ENCODE measurements around the gene GUCY1B1.
"Not testable (repeated sequence)": the region's sequence is repeated elsewhere in the genome, so short reads cannot be mapped to it uniquely, and the experiment has no call there.

GUCY1B1 gene

GRCh38 chr4:155789391-155789790 is 30.6 kb downstream of the GUCY1B1 start:
- DNase-seq (ENCODE audit: extremely low read depth, low read depth) = no peak
- no peak for TF ChIP-seq CTCF (IDR thresholded peaks at IDR 0.05; ENCODE audit: low read depth, low read length, missing control alignments)
- H3K4me3 ChIP-seq (replicated peaks; ENCODE audit: low read depth, low read length) = no peak overlapping the region

- no peak for DNase-seq (ENCODE audit: extremely low read depth, low read depth)
- H3K4me3 ChIP-seq (replicated peaks; ENCODE audit: low read depth, low read length) = no peak overlapping the region
- TF ChIP-seq CTCF (IDR thresholded peaks at IDR 0.05; ENCODE audit: low read depth, low read length, missing control alignments) = no peak
These were observed 31.2 kb downstream of the GUCY1B1 start for GRCh38 chr4:155789982-155790381.

GRCh38 chr4:155794589-155795236 is 35.9 kb downstream of the GUCY1B1 start:
- no peak overlapping the region for H3K4me3 ChIP-seq (replicated peaks; ENCODE audit: low read depth, low read length)
- no peak for TF ChIP-seq CTCF (IDR thresholded peaks at IDR 0.05; ENCODE audit: low read depth, low read length, missing control alignments)
- no peak for DNase-seq (ENCODE audit: extremely low read depth, low read depth)

DNA sequence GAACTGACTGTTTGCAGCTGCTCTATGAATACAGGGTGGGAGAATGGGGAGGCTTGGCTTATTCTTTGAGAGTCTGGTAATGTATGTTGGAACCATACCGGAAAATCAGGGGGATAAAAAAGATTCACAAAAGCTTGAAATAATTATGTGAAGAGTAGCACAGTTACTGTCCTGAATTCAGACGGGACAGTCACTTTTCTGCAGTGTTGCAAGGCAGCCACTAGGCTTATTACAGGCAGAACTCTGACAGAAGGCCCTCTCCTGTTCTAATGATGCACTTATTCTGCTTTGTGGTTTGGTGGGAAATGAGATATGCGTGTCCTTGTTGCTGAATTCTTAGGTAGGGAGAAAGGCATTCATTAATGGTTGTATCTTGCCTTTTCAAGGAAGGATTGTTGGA is 37.2 kb downstream of the GUCY1B1 start:
- peak; percentile 47 for TF ChIP-seq CTCF (IDR thresholded peaks at IDR 0.05; ENCODE audit: low read depth, low read length, missing control alignments)
- no peak overlapping the region for H3K4me3 ChIP-seq (replicated peaks; ENCODE audit: low read depth, low read length)
- DNase-seq (ENCODE audit: extremely low read depth, low read depth) = no peak

GRCh38 chr4:155797581-155797980 is 38.8 kb downstream of the GUCY1B1 start:
- not testable (repeated sequence) for DNase-seq (ENCODE audit: extremely low read depth, low read depth); H3K4me3 ChIP-seq (replicated peaks; ENCODE audit: low read depth, low read length)

DNA sequence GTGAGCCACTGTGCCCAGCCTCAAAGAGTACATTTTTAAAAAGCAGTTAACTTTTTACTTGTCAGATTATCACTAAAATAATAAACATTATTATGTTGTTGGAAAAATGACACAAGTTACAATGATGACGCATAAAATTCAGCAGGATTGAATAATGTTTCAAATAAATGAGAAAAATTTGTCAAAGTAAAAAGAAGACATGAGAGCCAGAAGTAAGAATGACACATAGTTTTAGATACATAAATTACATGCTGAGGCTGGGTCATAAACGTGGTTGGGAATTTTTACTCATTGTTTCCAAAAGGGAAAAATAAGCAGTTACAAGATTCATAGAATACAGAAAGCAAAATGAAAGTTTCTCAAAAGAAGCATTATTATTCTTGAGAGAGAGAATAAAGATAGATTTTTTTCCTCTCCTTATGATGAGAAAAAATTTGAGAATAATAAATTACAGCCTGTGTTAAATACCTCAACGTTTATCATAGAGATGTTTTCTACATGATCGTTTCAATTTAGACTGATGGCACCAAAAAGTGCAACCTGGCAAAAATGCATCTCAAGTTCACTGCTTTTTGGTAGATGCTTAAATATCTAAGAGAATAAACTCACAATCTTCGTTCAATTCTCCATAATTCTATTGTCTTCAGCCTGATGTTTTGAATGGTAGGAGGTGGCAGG is 40.4 kb downstream of the GUCY1B1 start:
- TF ChIP-seq CTCF (IDR thresholded peaks at IDR 0.05; ENCODE audit: low read depth, low read length, missing control alignments) = no peak
- H3K4me3 ChIP-seq (replicated peaks; ENCODE audit: low read depth, low read length) = no peak overlapping the region
- DNase-seq (ENCODE audit: extremely low read depth, low read depth) = no peak

- H3K4me3 ChIP-seq (replicated peaks; ENCODE audit: low read depth, low read length) = no peak overlapping the region
- TF ChIP-seq CTCF (IDR thresholded peaks at IDR 0.05; ENCODE audit: low read depth, low read length, missing control alignments) = no peak
- DNase-seq (ENCODE audit: extremely low read depth, low read depth) = no peak
These were observed 40.9 kb downstream of the GUCY1B1 start for GRCh38 chr4:155799794-155800123.

All from HFF-Myc (cell line).